ENCODE data around the gene ESYT1.

ESYT1 gene

GRCh38 chr12:56087220-56087619, 40.8 kb upstream of the ESYT1 start:
- no peak for TF ChIP-seq CTCF (conservative IDR thresholded peaks at IDR 0.05; ENCODE audit: low read depth, low read length)
- DNase-seq (ENCODE audit: low read depth), result no peak
- H3K4me3 ChIP-seq (ENCODE audit: low read length), result no peak overlapping the region

DNA sequence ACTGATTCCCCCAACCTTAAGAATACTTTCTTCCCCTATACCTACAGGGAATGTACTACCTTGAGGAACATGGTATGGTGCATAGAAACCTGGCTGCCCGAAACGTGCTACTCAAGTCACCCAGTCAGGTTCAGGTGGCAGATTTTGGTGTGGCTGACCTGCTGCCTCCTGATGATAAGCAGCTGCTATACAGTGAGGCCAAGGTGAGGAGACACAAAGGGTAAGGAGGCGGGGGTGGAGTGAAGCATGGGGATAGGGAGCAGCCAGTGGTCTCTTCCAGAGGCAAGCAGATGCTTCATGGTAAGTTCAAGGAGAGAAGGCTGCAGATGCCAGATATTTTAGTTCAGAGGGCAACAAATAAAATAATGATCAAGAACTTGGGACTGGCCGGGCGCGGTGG, 30.3 kb upstream of the ESYT1 start:
- H3K4me3 ChIP-seq (ENCODE audit: low read length), result no peak overlapping the region
- TF ChIP-seq CTCF (conservative IDR thresholded peaks at IDR 0.05; ENCODE audit: low read depth, low read length), result no peak
- DNase-seq (ENCODE audit: low read depth), result no peak

GRCh38 chr12:56098592-56098991, 29.5 kb upstream of the ESYT1 start:
- no peak overlapping the region for H3K4me3 ChIP-seq (ENCODE audit: low read length)
- DNase-seq (ENCODE audit: low read depth), result no peak
- TF ChIP-seq CTCF (conservative IDR thresholded peaks at IDR 0.05; ENCODE audit: low read depth, low read length), result no peak

GRCh38 chr12:56099787-56100186, 28.3 kb upstream of the ESYT1 start:
- no peak for TF ChIP-seq CTCF (conservative IDR thresholded peaks at IDR 0.05; ENCODE audit: low read depth, low read length)
- no peak for DNase-seq (ENCODE audit: low read depth)

DNA sequence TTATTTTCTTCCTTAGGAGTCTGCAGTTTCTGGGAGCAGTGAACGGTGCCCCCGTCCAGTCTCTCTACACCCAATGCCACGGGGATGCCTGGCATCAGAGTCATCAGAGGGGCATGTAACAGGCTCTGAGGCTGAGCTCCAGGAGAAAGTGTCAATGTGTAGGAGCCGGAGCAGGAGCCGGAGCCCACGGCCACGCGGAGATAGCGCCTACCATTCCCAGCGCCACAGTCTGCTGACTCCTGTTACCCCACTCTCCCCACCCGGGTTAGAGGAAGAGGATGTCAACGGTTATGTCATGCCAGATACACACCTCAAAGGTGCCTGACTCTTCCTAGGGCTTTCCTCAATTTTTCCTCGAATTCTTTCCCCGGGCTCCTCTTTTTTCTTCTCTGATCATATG, 27.0 kb upstream of the ESYT1 start:
- DNase-seq (ENCODE audit: low read depth), result no peak
- TF ChIP-seq CTCF (conservative IDR thresholded peaks at IDR 0.05; ENCODE audit: low read depth, low read length), result no peak
- no peak overlapping the region for H3K4me3 ChIP-seq (ENCODE audit: low read length)

More at GRCh38 chr12:56099787-56100186, 28.3 kb upstream of the ESYT1 start:
- H3K4me3 ChIP-seq (ENCODE audit: low read length), result no peak overlapping the region

- no peak overlapping the region for H3K4me3 ChIP-seq (ENCODE audit: low read length)
- TF ChIP-seq CTCF (conservative IDR thresholded peaks at IDR 0.05; ENCODE audit: low read depth, low read length), result no peak
- DNase-seq (ENCODE audit: low read depth), result no peak
These were observed 25.4 kb upstream of the ESYT1 start for GRCh38 chr12:56102683-56103065.

GRCh38 chr12:56103066-56103711, 24.9 kb upstream of the ESYT1 start:
- no peak for DNase-seq (ENCODE audit: low read depth)
- no peak for TF ChIP-seq CTCF (conservative IDR thresholded peaks at IDR 0.05; ENCODE audit: low read depth, low read length)
- H3K4me3 ChIP-seq (ENCODE audit: low read length), result peak overlapping the region; percentile 70
